OCI-LY7 (cell line): ENCODE results near the gene AGBL1. TPM values are rescaled to one million over a fixed set of nuclear protein-coding genes. Genes with fewer than 3 reads are reported as not detected.

Experiments
- BruUV-seq: library from RNA; stranded (reverse); fragments of 400-500 nt; replicated peaks from 2 replicates; lab custom pipeline; 2021; lab: Mats Ljungman, UMichigan
- CTCF ChIA-PET: fragments of 300-600 bp; sonication (Branson Sonifier 250); formaldehyde crosslinking; loops from one replicate; lab custom pipeline; 2022; ENCODE audit warnings: antibody characterized with exemption; ENCODE audit not compliant: unreplicated experiment; lab: Charles Lee
- POLR2A ChIA-PET: fragments of 300-600 bp; sonication (Branson Sonifier 250); formaldehyde crosslinking; loops from one replicate; lab custom pipeline; 2022; ENCODE audit warnings: antibody characterized with exemption; lab: Charles Lee
- DNase-seq: peaks from one replicate; pipeline ENCODE4 v3.0.0-alpha.2; 2015; ENCODE audit warnings: low spot score
- H2AFZ ChIP-seq: fragments of 200-600 bp; sonication (generic), shearing (Covaris generic); 2 replicates; pipeline ENCODE4 v1.6.1; 2014; ENCODE audit warnings: mild to moderate bottlenecking, antibody characterized with exemption, low read length, moderate library complexity
- H3K27ac ChIP-seq: fragments of 200-600 bp; sonication (generic); 2 replicates; pipeline ENCODE4 v1.5.1; 2014; ENCODE audit warnings: mixed run types, low read depth, mild to moderate bottlenecking, moderate library complexity, low read length, inconsistent platforms; ENCODE audit not compliant: poor library complexity, severe bottlenecking
- H3K36me3 ChIP-seq: fragments of 200-600 bp; sonication (generic); 2 replicates; pipeline ENCODE4 v1.6.1; 2014; ENCODE audit warnings: mild to moderate bottlenecking, antibody characterized with exemption, low read length, moderate library complexity, mixed read lengths; ENCODE audit not compliant: insufficient read depth
- H3K4me1 ChIP-seq: fragments of 200-600 bp; sonication (generic); 2 replicates; pipeline ENCODE4 v1.5.1; 2014; ENCODE audit warnings: mild to moderate bottlenecking, low read length; ENCODE audit not compliant: insufficient read depth, poor library complexity, severe bottlenecking
- H3K4me2 ChIP-seq: fragments of 200-600 bp; sonication (generic); 2 replicates; pipeline ENCODE4 v1.6.1; 2014; ENCODE audit warnings: mild to moderate bottlenecking, low read length
- H3K4me3 ChIP-seq: fragments of 200-600 bp; sonication (generic); 2 replicates; pipeline ENCODE4 v1.5.1; 2014; ENCODE audit warnings: mild to moderate bottlenecking, low read depth, low read length; ENCODE audit not compliant: poor library complexity, severe bottlenecking
- H3K79me2 ChIP-seq: fragments of 200-600 bp; sonication (generic); 2 replicates; pipeline ENCODE4 v1.6.1; 2016; ENCODE audit warnings: low read depth, mild to moderate bottlenecking, low read length, moderate library complexity, mixed read lengths; ENCODE audit not compliant: insufficient read depth
- H3K9me2 ChIP-seq: fragments of 200-600 bp; sonication (generic); 2 replicates; pipeline ENCODE4 v1.6.1; 2016; ENCODE audit warnings: mild to moderate bottlenecking, low read length, mixed read lengths; ENCODE audit not compliant: insufficient read depth
- H3K9me3 ChIP-seq: fragments of 200-600 bp; sonication (generic); 2 replicates; pipeline ENCODE4 v1.6.1; 2014; ENCODE audit warnings: mild to moderate bottlenecking, mixed run types, low read length, mixed read lengths
- H4K20me1 ChIP-seq: fragments of 200-600 bp; sonication (generic); 2 replicates; pipeline ENCODE4 v1.6.1; 2014; ENCODE audit warnings: mild to moderate bottlenecking, antibody characterized with exemption, low read length, moderate library complexity, mixed read lengths; ENCODE audit not compliant: insufficient read depth
- CTCF ChIP-seq: fragments of 200-600 bp; sonication (generic); conservative IDR thresholded peaks from 2 replicates; pipeline ENCODE4 v1.5.1; 2014; ENCODE audit warnings: mild to moderate bottlenecking, antibody characterized with exemption, low read length, moderate library complexity, mixed read lengths
- EZH2phosphoT487 ChIP-seq: fragments of 200-600 bp; sonication (generic); IDR thresholded peaks from 2 replicates; pipeline ENCODE4 v1.6.1; 2018; ENCODE audit warnings: low read depth, borderline replicate concordance, mild to moderate bottlenecking, mixed run types, antibody characterized with exemption, low read length, moderate library complexity, mixed read lengths
- intact Hi-C: fragments of 100-400 bp; cut with micrococcal nuclease; formaldehyde crosslinking; loops from one replicate; pipeline ENCODE4 v1.10.0; 2022; ENCODE audit not compliant: unreplicated experiment
- total RNA-seq, 2 experiments: library from RNA; depleted of rRNA in 1 of 2; stranded (reverse); fragments of >200 nt in 1 of 2; shearing (Covaris generic) in 1 of 2; gene quantifications; 2 replicates each; pipeline ENCODE4 v1.2.3, GENCODE V29; 2014 to 2022

Gene AGBL1
- total RNA-seq, 2 experiments from 2014 or later, result not detected

GRCh38 chr15:86591994-86592735, 512.5 kb downstream of the AGBL1 start:
- CTCF ChIA-PET, result no interaction called here
- Histone ChIP-seq H4K20me1 (no peaks in the 10 kb centered on the region), H3K79me2 (no peaks in the 10 kb centered on the region), H3K4me3 (no peak overlapping the region), H3K9me2 (no peaks in the 10 kb centered on the region), H3K4me2 (no peak overlapping the region), H3K36me3 (no peaks in the 10 kb centered on the region), H3K9me3 (no peaks in the 10 kb centered on the region), H3K4me1 (no peaks in the 10 kb centered on the region), H2AFZ (no peak overlapping the region), H3K27ac (no peak overlapping the region)
- TF ChIP-seq CTCF (no peak), EZH2phosphoT487 (no peak)
- no peak for DNase-seq
- intact Hi-C loops, result no loop called here
- BruUV-seq, result no TSS peak
- POLR2A ChIA-PET, result no interaction called here

DNA sequence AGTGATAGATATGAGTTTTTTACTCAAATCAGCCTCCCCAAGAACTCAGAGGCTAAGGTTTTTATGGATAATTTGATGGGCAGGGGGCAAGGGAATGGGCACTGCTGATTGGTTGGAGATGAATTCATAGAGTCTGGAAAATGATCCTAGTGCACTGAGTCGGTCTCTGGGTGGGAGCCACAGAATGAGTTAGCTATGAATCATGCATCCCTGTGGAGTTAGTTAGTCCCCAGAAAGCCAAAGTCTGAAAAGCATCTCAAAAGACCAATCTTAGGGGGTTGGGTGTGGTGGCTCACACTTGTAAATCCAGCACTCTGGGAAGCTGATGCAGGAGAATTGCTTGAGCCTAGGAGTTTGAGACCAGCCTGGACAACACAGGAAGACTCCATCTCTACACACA, 516.1 kb downstream of the AGBL1 start:
- Histone ChIP-seq H3K79me2 (no peaks in the 10 kb centered on the region), H3K4me1 (no peaks in the 10 kb centered on the region), H2AFZ (no peak overlapping the region), H3K4me2 (no peak overlapping the region), H3K36me3 (no peaks in the 10 kb centered on the region), H3K9me2 (no peaks in the 10 kb centered on the region), H3K27ac (no peak overlapping the region), H3K4me3 (no peak overlapping the region), H4K20me1 (no peaks in the 10 kb centered on the region), H3K9me3 (no peaks in the 10 kb centered on the region)
- CTCF ChIA-PET, result no interaction called here
- POLR2A ChIA-PET, result no interaction called here
- TF ChIP-seq CTCF (no peak), EZH2phosphoT487 (no peak)
- intact Hi-C loops, result no loop called here
- BruUV-seq, result no TSS peak
- DNase-seq, result no peak

GRCh38 chr15:86603466-86603865, 523.8 kb downstream of the AGBL1 start:
- Histone ChIP-seq H3K4me3 (no peak overlapping the region), H2AFZ (no peak overlapping the region), H3K36me3 (no peaks in the 10 kb centered on the region), H3K9me3 (no peaks in the 10 kb centered on the region), H3K79me2 (no peaks in the 10 kb centered on the region), H3K4me1 (no peaks in the 10 kb centered on the region), H3K9me2 (no peaks in the 10 kb centered on the region), H4K20me1 (no peaks in the 10 kb centered on the region), H3K4me2 (no peak overlapping the region), H3K27ac (no peak overlapping the region)
- DNase-seq, result no peak
- no peak for TF ChIP-seq EZH2phosphoT487
- no peak for TF ChIP-seq CTCF
- ChIA-PET POLR2A (interaction anchor here (0.9 kb wide), 1 partner anchor 24 kb away, joined by 3 read pairs; no protein-coding TSS in a partner anchor), CTCF (no interaction called here)
- no TSS peak for BruUV-seq
- intact Hi-C loops, result no loop called here
